ENCODE data around the gene ZDHHC22.
A peak's percentile ranks its signal among the peaks of the same experiment; 100 is the strongest.

Gene ZDHHC22

DNA sequence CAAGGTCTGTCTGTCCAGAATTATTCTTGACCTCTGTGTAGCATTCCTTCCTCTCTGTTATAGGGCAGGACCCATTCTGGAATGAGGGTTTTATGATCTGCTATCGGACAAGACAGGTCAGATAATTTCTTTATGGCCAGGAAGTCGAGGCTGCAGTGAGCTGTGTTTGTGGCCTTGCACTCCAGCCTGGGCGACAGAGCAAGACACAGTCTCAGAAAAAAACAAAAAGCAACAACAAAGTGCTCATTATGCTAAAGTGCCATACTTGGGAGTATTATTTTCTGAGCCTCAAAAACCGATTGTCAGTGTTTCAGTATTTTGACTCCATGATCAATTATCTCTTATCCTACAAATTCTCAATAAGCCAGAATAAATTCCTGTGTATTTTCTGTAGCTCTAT lies 39.4 kb downstream of the ZDHHC22 start:
- DNase-seq = no peak

DNA sequence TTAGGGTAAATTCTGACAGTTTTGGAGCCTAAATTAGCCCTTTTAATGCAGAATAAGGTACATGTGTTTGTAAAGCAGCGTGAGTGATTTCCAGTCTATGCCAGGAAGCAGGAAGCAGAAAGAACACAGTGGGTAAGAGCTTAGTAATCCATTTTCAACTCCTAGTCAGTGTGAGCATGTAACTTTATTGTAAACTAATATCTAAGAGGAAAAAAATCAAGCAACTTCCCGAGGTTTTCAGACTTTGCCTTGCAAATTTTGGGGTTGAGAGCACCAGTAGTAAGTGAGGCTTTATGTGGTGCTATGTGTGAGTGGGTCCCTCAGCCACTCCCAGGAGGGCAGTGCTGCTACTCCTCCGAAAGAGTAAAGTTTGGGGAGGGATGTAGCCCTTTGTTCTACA lies 40.6 kb downstream of the ZDHHC22 start:
- no peak for DNase-seq

DNA sequence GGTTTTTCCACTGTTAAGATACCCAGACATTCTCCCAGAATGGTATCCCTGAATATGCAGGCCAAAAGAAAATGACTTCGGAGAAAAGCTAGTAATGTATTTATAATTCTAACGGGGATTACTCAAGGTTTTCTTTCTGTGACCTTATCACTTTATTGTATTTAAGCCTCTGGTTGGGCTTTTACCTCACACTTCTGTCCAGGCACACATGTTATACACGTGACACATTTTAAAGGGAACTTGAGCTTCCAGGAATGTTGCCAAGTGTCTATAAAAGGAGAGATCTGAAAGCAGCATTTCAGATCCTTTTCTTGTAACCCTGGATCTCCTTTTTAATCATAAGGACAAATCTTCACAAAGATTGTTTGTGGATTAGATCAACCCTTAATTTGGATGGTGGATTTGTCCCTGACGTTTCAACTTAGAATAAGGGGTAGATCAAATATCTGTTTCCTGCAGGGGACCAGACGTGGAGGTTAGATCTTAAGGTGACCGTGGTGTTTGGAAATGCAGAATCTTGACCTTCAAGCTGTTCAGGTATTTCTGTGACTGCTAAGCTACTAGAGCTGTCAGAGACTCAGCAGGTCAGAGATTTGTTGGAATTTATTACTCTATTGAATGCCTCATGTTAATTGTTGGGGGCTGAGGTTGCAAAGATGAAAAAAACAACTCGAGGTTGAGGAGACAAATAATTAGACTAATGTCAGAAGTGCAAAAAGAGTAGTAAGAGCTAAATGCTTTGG lies 42.0 kb downstream of the ZDHHC22 start:
- peak; percentile 46 for DNase-seq

DNA sequence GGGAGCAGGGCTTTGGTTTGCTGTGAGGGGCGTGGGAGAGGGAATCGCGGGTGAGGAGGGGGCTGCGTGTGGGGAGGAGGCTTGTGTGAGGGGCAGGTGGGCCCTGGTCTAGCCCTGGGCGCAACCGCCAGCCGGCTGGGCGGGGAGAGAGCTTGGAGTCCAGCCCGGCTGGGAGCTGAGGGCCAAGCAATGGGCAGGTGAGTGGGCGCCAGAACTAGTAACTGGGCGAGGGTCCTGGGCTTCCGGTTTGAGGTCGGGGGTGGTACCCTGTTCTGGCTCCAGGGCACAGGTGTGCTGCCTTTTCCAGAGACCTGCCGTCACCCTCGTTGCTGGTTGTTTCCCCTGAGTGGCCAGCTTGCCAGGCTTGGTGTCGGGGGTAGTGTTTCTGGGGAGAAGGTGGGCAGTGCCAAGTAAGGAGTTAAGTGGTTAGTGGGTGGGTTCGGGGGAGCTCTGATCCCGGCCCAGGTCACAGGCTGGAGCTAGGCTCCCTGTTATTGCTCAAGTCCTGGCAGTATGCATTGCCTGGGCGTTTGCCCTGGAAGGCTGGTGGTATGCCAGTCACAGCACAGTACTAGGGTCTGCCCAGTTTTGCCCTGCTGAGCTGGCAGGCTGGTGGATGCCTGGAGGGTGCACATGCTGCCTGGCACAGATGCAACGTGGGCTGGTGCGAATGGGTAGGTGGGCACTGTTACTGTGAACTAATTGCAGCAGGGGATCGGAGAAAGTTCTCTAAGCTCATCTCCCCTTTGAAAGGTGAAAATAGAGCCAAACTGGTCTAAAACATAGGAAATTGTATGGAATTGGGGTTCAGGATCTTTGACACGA lies 42.9 kb downstream of the ZDHHC22 start:
- no peak for DNase-seq

DNA sequence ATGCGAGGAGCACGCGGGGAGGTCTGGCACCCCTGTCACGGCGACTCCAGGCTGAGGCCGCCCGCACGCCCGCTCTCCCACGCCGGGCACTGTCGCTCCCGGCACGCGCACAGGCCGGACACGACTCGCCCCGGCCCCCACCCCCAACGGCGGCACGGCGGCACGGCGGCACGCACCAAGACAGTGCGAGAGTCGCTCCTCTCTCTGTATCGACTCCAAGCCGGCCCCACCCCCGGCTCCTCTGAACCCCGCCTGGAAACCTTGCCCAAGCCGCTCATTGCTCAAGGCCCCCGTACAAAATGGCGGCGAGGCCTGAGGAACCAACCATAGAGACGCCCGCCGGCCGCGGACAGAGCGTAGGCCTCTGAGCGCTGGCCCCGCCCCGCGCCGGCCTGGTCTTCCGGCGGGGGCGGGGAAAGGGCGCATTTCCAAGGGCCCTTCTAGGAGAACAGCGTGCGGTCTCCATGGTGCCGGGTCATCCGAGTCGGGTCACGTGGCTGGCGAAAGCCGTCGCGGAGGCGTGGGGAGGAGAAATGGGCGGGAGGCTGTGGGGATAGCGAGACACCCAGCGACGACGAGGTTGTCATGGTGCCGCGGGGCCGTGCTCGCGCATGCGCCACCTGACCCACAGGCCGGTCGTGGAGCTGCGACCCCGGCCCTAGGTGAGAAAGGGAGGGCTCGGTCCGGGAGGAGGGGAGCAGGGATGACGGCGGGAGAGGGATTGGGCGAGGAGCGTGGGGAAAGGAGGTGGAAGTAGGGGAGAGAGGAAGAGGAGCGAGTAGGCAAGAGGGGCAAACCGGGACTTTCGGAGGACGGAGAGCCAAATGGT lies 43.7 kb downstream of the ZDHHC22 start, which contains the start of gene CIPC:
Gene CIPC, plus strand, starts transcription at position 559 of the 829 bp plus-strand sequence. CDS start 7,451 bp downstream, outside the sequence.
- DNase-seq = peak; percentile 74

DNA sequence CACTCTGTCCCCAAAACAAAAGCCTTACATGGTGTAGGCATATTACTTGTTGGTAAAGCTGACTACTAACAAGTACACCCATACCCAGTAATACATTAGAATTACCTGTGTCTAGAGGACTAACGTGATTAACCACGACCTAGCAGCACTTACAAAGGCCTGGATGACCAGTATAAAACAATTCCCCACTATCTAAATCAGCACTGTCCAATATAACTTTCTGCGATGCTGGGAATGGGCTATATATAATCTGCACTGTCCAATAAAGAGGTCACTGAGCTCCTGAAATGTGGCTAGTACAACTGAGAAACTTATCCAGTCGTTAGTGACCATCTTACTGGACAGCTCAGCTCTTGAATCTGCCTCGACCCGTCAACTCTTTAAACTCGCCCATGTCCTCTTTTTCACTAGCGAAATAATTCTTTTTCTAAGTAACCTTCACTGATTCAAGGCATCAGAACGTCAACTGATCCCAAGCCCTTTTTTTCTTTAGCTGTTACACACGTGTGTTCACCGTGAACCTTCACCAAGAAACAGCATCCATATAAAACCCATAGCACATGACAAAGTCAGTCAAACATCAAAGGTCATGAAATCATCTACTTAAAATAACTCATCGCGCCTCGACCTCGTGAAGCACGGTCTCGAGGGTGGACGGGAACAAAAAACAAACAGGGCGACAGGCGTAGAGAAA lies 44.4 kb downstream of the ZDHHC22 start:
- no peak for DNase-seq

DNA sequence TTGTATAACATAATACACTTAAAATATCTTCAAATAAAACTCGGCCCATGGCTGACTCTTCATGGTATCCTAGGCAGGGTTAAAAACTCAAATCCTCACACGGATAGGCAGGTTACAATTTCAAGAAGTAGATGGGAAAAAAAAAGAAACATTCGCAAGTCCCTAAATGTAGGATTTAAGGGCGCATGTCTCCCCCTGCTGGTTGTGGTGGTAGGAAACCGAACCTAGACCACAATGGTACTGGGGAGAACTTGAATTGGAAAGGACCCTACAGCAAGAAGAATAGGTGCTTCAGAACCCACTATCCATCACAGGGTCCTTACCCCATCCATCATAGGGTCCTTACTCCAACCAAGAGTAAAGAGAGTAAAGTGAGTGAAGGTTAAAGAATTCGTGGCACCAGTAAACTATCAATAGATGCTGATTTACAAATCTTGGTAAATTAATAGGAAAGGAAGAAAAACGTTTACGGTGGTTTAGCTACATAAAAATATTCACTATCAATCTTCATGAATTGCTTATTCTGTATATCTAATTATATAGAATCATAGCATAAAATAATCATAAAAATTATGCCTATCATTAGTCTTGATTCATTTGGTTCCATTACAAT lies 46.8 kb downstream of the ZDHHC22 start:
- peak; percentile 22 for DNase-seq

DNA sequence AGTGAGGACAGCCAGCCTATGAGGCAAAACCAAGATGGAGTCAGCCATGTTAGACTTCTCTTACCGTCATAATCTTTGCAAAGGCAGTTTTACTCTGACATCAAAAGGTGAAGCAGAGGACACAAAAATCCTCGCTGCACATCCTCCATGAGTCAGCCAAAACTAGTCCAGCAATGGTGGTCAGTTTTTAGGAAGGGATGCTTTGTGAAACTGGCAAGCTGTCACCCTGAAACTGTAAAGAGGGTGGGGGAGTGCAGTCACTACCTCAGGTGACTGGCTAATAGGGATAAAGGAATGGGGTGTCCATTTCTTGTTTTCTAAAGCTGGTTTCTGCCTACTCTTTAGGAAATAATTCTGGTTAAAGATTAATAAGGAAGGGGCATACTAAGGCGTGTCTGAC lies 48.9 kb downstream of the ZDHHC22 start:
- no peak for DNase-seq

DNA sequence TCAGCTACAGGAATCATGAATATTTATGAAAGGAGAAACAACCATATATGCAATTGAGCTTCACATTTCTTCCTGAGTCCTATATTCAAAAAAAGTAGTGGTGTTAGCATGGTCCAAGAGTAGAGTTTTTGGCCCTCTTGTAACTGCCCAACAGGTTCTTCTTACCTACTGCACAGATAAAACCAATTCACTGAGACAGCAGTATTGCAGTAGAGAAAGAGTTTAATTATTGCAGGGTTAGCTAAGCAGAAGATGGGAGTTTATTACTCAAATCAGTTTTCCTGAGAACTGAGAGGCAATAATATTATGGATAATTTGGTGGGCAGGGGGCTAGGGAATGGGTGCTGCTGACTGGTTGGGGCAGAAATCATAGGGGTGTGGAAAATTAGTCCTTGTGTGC lies 50.1 kb downstream of the ZDHHC22 start:
- no peak for DNase-seq

DNA sequence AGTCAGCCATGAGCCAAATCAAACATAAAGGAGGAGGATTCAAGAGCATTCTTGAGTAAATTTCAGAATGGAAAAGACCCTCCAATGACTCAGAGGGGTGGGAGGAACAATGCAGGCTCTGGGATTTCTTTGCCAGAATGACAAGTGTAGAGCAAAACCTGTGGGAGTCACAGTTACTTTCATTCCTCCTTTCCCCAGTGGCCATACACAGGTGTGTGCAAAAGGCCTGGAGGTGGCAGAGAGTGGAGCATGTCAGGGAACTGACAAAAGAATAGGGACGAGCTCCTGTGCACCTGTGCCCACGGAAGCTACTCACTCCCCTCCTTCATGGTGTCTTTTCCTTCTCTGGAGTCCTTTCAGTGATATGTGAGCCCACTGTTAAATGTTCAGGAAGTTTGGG lies 52.9 kb downstream of the ZDHHC22 start:
- no peak for DNase-seq

DNA sequence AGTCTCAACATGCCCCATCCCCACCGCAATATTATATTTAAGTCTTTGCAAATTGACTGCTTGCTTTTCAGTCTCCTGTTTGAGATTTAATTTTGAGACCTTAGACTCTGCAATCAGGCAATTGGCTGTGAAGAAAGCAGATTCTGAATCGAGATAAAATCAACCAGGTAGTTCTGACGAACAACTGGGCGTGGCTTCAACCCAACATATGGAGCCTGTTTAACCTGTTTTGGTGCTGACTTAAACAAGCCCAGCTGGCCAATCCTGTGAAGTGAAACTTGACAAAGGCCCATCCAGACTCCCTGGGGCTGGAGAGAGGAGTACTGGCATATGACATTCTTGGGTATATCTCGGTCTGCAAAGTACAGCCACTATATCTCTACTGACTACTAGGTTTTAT lies 53.4 kb downstream of the ZDHHC22 start:
- no peak for DNase-seq

DNA sequence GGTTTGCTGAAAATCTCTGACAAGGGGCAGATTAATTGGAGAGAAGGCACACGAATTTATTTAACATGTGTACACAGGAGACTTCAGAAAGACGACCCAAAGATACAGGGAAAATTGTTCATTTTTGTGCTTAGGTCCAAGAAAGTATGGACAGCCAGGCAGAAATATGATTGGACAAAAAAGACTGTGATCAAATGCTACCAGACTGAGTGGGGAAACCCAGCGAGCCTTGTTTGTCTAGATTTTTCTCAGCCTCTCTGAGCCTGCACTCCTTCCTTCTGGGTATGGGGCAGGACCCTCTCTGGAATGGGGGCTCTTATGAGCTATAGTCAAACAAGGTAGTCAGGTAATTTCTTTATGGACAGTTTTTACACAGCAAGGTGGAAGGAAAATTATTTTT lies 54.0 kb downstream of the ZDHHC22 start:
- no peak for DNase-seq

DNA sequence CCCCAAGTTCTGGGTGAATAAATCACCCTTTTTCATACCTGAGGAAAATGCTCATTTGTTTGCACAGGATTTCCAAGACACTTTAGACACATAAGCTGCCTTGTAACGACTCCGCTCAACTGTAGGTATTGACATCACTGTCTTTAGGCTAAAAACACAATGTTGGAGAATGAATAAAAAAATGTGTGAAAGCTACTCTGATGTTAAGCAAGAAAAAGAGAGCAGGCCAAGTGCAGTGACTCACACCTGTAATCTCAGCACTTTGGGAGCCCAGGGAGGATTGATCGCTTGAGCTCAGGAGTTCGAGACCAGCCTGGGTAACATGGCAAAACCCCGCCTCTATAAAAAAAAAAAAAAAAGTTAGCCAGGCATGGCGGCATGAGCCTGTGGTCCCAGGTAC lies 54.6 kb downstream of the ZDHHC22 start:
- DNase-seq = no peak

DNA sequence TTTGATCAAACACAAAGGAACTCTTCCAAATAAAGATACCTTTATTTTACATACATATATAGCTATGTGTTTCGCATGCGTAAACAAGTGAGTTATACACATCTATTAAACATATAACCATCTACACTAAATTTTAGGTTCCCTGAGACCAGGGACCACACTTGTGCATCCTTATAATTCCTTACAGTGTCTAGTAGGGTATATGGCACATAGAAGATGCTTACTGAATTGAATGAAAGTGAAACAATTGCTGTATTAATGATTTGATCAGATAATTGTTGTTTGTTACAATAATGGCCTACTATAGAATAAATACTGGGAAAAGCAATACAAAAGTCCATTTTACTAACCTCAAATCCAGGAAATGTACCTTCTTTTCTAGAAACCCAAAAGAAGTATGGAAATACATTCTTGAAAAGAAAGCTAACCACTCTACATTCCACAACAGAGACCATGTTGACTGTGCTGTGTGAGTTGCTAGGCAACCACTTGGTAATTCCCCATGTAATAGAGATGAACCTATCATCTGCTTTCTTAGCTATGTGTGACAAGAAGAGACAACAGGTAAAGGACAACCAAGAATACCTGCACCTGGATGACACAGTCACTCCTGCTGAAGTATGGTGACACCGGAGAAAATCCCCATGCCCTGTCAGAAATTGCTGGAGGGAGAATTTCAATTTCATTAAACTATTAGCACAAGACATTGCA lies 55.4 kb downstream of the ZDHHC22 start:
- no peak for DNase-seq

DNA sequence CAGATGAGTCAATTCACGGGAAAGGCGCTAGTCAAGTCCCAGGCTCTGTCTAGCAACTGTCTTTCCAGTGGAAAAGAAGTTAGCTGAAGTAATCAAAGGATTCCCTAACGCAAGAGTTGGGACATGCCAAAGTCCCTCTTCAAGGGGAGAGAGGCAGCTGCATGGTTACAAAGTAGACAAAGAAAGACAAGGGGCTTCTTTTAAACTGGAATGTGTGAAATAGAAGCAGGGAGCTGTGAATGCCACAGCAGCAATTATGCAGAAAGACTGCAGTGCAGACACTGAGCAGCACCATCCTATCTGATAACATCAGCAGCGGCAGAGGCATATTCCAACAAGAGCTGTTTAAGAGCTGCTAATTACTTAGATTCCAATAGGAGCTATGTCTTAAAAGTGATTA lies 56.1 kb downstream of the ZDHHC22 start:
- DNase-seq = no peak

DNA sequence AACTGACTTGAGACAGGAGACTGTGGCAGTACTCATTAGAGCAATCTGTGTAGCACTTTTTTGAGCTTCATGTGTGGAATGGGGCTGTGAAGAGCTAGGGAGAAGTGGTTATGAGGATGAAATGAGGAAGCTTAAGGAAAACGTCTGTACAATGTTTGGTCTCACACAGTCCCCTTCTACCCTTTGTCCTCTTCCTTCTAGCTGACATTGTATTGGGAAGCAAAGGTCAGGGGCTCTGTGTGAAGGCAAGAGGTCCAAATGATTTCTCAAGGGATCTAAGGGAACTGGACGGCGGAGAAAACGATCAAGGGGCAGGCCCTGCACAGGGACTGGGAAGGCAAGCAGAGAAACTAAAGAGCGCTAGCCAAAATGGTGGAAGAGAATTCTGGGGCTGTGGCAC lies 56.6 kb downstream of the ZDHHC22 start:
- DNase-seq = no peak

DNA sequence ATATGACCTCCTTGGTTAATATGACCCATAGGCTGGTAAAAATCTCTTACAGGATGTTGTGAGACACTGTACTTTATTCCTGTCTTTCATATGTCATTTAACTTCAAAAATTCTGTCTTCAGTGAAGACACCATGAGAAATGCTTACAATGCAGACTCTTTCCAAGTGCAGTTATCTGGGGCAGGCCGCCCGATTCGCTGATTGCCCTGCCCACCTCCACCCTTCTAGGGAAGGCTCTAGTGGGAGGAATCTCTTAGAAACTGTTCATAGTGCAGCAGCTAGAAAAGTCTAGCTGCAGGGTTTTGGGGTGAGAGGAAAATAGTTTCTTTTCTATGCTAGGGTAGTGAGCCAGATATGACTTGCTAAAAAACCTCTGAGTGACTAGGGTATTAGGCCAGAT lies 58.5 kb downstream of the ZDHHC22 start:
- no peak for DNase-seq

DNA sequence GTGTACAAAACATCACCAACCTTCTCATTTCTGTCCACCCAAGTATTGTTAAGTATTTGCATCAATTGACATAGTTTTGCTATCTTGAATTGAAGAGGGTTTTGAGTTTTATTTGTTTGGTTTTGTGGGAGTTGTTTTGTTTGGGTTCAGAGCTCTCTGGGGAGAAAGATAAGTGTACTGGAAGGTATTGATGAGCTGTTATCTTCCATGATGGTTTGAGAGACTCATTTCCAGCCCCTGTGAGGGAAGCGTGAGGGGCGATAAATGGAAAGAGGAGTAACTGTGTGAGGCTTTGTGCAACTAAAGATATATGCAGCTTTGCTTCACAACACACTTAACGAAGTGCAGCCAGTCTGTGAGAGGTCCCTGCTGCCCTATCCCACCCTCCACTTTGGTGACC lies 59.2 kb downstream of the ZDHHC22 start:
- DNase-seq = no peak
